ENCODE measurements around the gene ERCC6.

GRCh38 chr10:49575489-49576072 is 36.7 kb upstream of the ERCC6 start:
- TF ChIP-seq POLR2AphosphoS5 (IDR thresholded peaks at IDR 0.05; ENCODE audit: insufficient read depth in 1 of 2, low read depth in 1 of 2), result no peak
- no peak for TF ChIP-seq CTCF (IDR thresholded peaks at IDR 0.05)

Measured in vagina (tissue), 2 donors.